Heart left ventricle (tissue), 16 donors: ENCODE results near the gene RAP1GAP. TPM values are rescaled to one million over a fixed set of nuclear protein-coding genes. Genes with fewer than 3 reads are reported as not detected.

ENCODE experiments used
- ATAC-seq, 4 donors: fragments of 200-7000 bp; cut with Tn5 transposase; one replicate each; pipeline ENCODE4 v1.9.1; 2020 to 2022; ENCODE audit warnings: moderate library complexity in 4 of 4, mild to moderate bottlenecking in 3 of 4, moderate number of reproducible peaks in 1 of 4
- DNase-seq, 5 donors: peaks; one replicate each; pipeline ENCODE4 v3.0.0-alpha.2; 2020
- H3K27ac ChIP-seq, 12 donors: fragments of 200-600 bp; sonication (generic) in 4 of 12; one replicate each; pipeline versions ENCODE4 v1.5.0 to v1.8.0; 2016 to 2022; ENCODE audit warnings: mild to moderate bottlenecking in 2 of 12
- H3K27me3 ChIP-seq, 9 donors: fragments of 200-600 bp; sonication (generic) in 2 of 9; one replicate each; pipeline versions ENCODE4 v1.5.1 to v1.8.0; 2016 to 2022; ENCODE audit warnings: mild to moderate bottlenecking in 3 of 9
- H3K36me3 ChIP-seq, 9 donors: fragments of 200-600 bp; sonication (generic) in 2 of 9; one replicate each; pipeline versions ENCODE4 v1.5.0 to v1.8.0; 2018 to 2022; ENCODE audit warnings: mild to moderate bottlenecking in 2 of 9
- H3K4me1 ChIP-seq, 12 donors: fragments of 200-600 bp; sonication (generic) in 4 of 12; one replicate each; pipeline versions ENCODE4 v1.5.0 to v1.8.0; 2016 to 2022; ENCODE audit warnings: mild to moderate bottlenecking in 3 of 12
- H3K4me3 ChIP-seq, 12 donors: fragments of 200-600 bp; sonication (generic) in 4 of 12; one replicate each; pipeline versions ENCODE4 v1.5.0 to v1.8.0; 2017 to 2022; ENCODE audit warnings: mild to moderate bottlenecking in 9 of 12, moderate library complexity in 4 of 12
- H3K9me3 ChIP-seq, 12 donors: fragments of 200-600 bp; sonication (generic) in 4 of 12; one replicate each; pipeline versions ENCODE4 v1.5.0 to v1.8.0; 2016 to 2022; ENCODE audit warnings: mild to moderate bottlenecking in 1 of 12
- POLR2A ChIP-seq, 2 donors: fragments of 450-650 bp; IDR thresholded peaks; one replicate each; pipeline ENCODE4 v1.6.1; 2017; ENCODE audit warnings: antibody characterized with exemption in 2 of 2, mild to moderate bottlenecking in 2 of 2, moderate library complexity in 2 of 2
- WGBS, 4 donors: extraction: QIAGEN DNeasy Blood & Tissue Kit in 2 of 4; methylation state at CpG; one replicate each; pipeline versions ENCODE4 v1.1.5 to v1.1.7; 2013 to 2018; 5-methylcytosine and 5-hydroxymethylcytosine counted together
- intact Hi-C, 10 donors: fragments of 100-400 bp; cut with DNase I; formaldehyde crosslinking; loops; one replicate each; pipeline versions ENCODE4 v1.11.1 to v1.14.2; 2022
- polyA plus RNA-seq, 2 donors: library from polyadenylated mRNA; stranded (reverse); fragments of 200-250 nt; gene quantifications; one replicate each; pipeline ENCODE4 v1.2.3, GENCODE V29; 2013
- total RNA-seq, 9 donors: library from RNA; depleted of rRNA in 2 of 9; stranded (reverse); fragments of >200 nt in 2 of 9; fragmentation: NEBNext Ultra II Directional in 3 of 9; extraction: Animal tissue kit (Norgen Biotek cat#: 25700) in 3 of 9; gene quantifications; one replicate each; pipeline versions ENCODE4 v1.1.0 to v1.2.4, GENCODE V29; 2016 to 2023
- TF ChIP-seq, protein P1 (sequence below), 12 donors: fragments of 200-600 bp; sonication (generic) in 4 of 12; IDR thresholded peaks; one replicate each; pipeline versions ENCODE4 v1.5.0 to v1.8.0; 2018 to 2022; ENCODE audit warnings: antibody characterized with exemption in 12 of 12, mild to moderate bottlenecking in 5 of 12
- donor health status: ischemic (EF 13 %, LVEDD 7.1; RV severe dilation, severe dysfunction).
- donor health status: healthy with polysubstance abuse.
- donor health status: DM: no; HTN: yes; CAD: no.
- donor health status: DM: no; HTN: no; CAD: no.
- donor health status: ischemic (EF 25% LVEDD 6.9; RV normal size, moderate dysfunction).
- donor health status: ischemic (EF 25% LVEDD 5.7; RV mildly dilated, moderate dysfunction).
- donor health status: healthy.
- donor health status: DM: yes; HTN: yes; CAD: no.
- donor health status: ischemic (EF 35%, LVEDD 5.7; RV mildly dilated, moderate dysfunction).
- donor health status: nonischemic (EF 11% LVEDD 7.7; RV severe dilation, severe dysfunction).
- donor health status: DM: yes; HTN: yes; CAD: no.
- donor health status: PGD.
- donor health status: ischemic (EF 29% LVEDD 5.4; RV normal size, mild dysfunction).
- donor health status: nonischemic (EF 23%, LVEDD 6.1; RV moderate dilation, normal function).

The RAP1GAP gene
- total and polyA plus RNA-seq, 11 donors: 0.75 to 8.0 (median 3.8) TPM

DNA sequence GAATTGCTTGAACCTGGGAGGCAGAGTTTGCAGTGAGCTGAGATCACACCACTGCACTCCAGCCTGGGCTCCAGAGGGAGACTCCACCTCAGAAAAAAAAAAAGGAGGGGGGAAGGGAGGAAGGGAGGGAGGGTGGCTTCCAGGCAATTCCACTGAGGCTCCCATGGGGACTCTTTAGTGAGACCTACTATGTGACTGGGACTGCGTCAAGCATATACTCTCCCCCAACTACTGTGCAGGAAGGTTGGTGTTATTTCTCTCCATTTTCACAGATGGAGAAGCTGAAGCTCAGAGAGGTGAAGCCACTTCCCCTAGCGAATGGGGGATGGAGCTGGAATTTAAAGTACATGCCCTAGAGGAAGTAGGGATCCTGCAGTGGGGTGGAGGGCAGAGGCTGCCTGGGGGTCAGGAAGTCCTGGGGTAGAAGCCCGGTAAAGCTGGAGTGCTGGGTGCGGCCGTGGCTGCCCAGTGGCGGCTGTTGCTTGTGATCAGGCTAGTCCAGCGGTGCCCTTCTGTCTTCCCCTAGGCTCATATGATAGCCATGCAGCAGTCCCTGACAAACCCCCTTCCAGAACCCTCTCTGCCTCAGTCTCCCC lies 40.3 kb downstream of the RAP1GAP start:
- intact Hi-C loops: no loop called here
- no peak for DNase-seq
- Histone ChIP-seq H3K27me3 (peaks cover 0 to 19% (median 0%) of the 10 kb centered on the region in 9 donors), H3K4me1 (peaks cover 0 to 7% (median 0%) of the 10 kb centered on the region in 12 donors), H3K27ac (no peak overlapping the region), H3K9me3 (no peaks in the 10 kb centered on the region), H3K4me3 (no peak overlapping the region), H3K36me3 (no peaks in the 10 kb centered on the region)
- TF ChIP-seq, protein P1, sequence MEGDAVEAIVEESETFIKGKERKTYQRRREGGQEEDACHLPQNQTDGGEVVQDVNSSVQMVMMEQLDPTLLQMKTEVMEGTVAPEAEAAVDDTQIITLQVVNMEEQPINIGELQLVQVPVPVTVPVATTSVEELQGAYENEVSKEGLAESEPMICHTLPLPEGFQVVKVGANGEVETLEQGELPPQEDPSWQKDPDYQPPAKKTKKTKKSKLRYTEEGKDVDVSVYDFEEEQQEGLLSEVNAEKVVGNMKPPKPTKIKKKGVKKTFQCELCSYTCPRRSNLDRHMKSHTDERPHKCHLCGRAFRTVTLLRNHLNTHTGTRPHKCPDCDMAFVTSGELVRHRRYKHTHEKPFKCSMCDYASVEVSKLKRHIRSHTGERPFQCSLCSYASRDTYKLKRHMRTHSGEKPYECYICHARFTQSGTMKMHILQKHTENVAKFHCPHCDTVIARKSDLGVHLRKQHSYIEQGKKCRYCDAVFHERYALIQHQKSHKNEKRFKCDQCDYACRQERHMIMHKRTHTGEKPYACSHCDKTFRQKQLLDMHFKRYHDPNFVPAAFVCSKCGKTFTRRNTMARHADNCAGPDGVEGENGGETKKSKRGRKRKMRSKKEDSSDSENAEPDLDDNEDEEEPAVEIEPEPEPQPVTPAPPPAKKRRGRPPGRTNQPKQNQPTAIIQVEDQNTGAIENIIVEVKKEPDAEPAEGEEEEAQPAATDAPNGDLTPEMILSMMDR (IDR thresholded peaks at IDR 0.05): no peak
- no peak for TF ChIP-seq POLR2A (IDR thresholded peaks at IDR 0.05)
- ATAC-seq: no peak
- WGBS, 4 donors: 53 to 71% (median 58%) methylated on average over 7 of the region's 7 CpGs

DNA sequence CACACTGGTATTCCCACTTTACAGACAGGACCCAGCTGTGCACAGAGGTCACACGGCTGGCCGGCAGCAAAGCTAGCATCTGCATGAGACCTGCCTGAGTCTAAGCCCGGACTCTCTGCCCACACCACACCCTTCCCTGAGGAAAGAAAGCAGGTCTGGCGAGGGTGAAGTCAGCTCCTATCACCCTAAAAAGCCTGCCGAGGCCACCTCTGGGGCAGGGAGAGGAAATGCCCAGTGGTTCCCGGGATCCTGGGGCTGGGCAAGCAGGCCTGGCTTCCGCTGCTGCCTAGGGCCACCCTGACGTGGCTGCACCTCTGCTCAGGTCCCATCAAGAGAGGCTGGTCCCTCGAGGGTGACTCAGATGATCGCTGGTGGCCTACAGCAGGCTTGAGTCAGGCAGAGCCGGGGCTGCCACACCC lies 42.2 kb downstream of the RAP1GAP start:
- Histone ChIP-seq H3K36me3 (no peaks in the 10 kb centered on the region), H3K9me3 (no peaks in the 10 kb centered on the region), H3K27ac (no peak overlapping the region), H3K27me3 (peaks cover 0 to 27% (median 2%) of the 10 kb centered on the region in 9 donors), H3K4me3 (no peak overlapping the region), H3K4me1 (peaks cover 0 to 13% (median 0%) of the 10 kb centered on the region in 12 donors)
- no peak for ATAC-seq
- TF ChIP-seq POLR2A (IDR thresholded peaks at IDR 0.05): no peak
- TF ChIP-seq, protein P1 (IDR thresholded peaks at IDR 0.05): no peak
- DNase-seq: no peak
- intact Hi-C loops: no loop called here
- 83 to 91% (median 87%) methylated on average over 10 to 11 of the region's 11 CpGs for WGBS, 4 donors

DNA sequence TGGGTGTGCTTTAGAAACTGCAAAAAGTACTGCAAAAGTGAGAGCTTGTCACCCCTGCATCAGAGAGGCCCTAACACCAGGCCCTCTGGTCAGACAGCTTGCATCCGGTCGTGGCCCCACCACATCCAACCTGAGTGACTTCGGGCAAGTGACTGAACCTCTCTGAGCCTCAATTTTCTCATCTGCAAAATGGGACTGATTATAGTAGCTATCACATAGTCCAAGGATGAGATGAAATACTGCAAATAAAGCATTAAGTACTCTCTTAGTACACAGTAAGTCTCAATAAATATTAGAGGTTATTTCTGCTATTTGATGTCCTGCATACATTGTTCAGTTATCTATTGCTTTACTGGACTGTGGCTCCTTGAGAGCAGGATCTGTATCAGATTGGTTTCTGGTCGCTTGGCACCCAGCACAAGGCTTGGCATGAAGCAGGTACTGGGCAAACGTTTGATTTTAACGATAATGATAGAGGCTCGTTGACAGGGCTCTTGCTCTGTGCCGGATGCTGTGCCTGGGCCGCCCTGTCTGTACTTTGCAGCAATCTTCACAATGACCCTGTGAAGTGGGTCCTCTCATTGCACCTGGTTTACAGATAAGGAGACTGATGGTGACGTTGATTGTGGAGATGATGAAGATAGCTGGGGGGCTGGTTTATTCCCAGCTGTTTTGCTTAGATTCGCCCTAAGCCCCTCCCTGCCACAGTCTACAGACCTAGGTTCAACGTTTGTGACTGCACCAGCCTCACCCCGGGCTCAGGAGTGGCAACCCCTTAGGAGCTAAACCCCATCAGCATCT lies 43.6 kb downstream of the RAP1GAP start:
- 80 to 84% (median 81%) methylated on average over 13 of the region's 13 CpGs for WGBS, 4 donors
- Histone ChIP-seq H3K4me1 (peaks cover 0 to 12% (median 0%) of the 10 kb centered on the region in 12 donors), H3K36me3 (no peaks in the 10 kb centered on the region), H3K27ac (no peak overlapping the region), H3K27me3 (peaks cover 0 to 32% (median 3%) of the 10 kb centered on the region in 9 donors), H3K9me3 (no peaks in the 10 kb centered on the region), H3K4me3 (no peak overlapping the region)
- no peak for ATAC-seq
- intact Hi-C loops: no loop called here
- no peak for DNase-seq
- TF ChIP-seq, protein P1 (IDR thresholded peaks at IDR 0.05): no peak
- no peak for TF ChIP-seq POLR2A (IDR thresholded peaks at IDR 0.05)
